ENCODE results near the gene EXOC3. TPM values are rescaled to one million over a fixed set of nuclear protein-coding genes. Genes with fewer than 3 reads are reported as not detected.

Gene EXOC3
- total RNA-seq, 2 experiments from 2014 or later: 68.2 to 71.2 TPM

- H3K27me3 Mint-ChIP-seq: no peaks in the 10 kb centered on the region
- CTCF ChIA-PET: no interaction called here
- H3K27ac Mint-ChIP-seq: no peak overlapping the region
- no peak overlapping the region for H3K4me3 Mint-ChIP-seq
- H3K9me3 Mint-ChIP-seq (ENCODE audit: low read depth): no peaks in the 10 kb centered on the region
- peaks cover 56% of the 10 kb centered on the region for H3K36me3 Mint-ChIP-seq
- no peak for ATAC-seq
- H3K4me1 Mint-ChIP-seq: peaks cover 51% of the 10 kb centered on the region
- DNase-seq: no peak
These were observed 19.1 kb downstream of the EXOC3 start for GRCh38 chr5:462051-462481.

- peaks cover 48% of the 10 kb centered on the region for H3K4me1 Mint-ChIP-seq
- DNase-seq: no peak
- H3K27me3 Mint-ChIP-seq: no peaks in the 10 kb centered on the region
- peaks cover 51% of the 10 kb centered on the region for H3K36me3 Mint-ChIP-seq
- H3K4me3 Mint-ChIP-seq: no peak overlapping the region
- H3K27ac Mint-ChIP-seq: no peak overlapping the region
- CTCF ChIA-PET: interaction anchor here (1.0 to 1.2 kb wide), 3 partner anchors 9 to 146 kb away, joined by 3 to 4 read pairs (median 4); no protein-coding TSS in a partner anchor
- no peaks in the 10 kb centered on the region for H3K9me3 Mint-ChIP-seq (ENCODE audit: low read depth)
- ATAC-seq: no peak
These were observed 20.3 kb downstream of the EXOC3 start for GRCh38 chr5:463301-463700.

- H3K9me3 Mint-ChIP-seq (ENCODE audit: low read depth): no peaks in the 10 kb centered on the region
- H3K27me3 Mint-ChIP-seq: no peaks in the 10 kb centered on the region
- H3K4me1 Mint-ChIP-seq: peaks cover 41% of the 10 kb centered on the region
These were observed 21.0 kb downstream of the EXOC3 start for GRCh38 chr5:463952-464351.

GRCh38 chr5:464446-464842 is 21.5 kb downstream of the EXOC3 start:
- no peak for ATAC-seq
- peaks cover 36% of the 10 kb centered on the region for H3K4me1 Mint-ChIP-seq
- CTCF ChIA-PET: interaction anchor here (1.2 kb wide), 1 partner anchor 17 kb away, joined by 4 read pairs; no protein-coding TSS in a partner anchor
- no peaks in the 10 kb centered on the region for H3K27me3 Mint-ChIP-seq
- H3K27ac Mint-ChIP-seq: peak overlapping the region; percentile 58
- H3K4me3 Mint-ChIP-seq: no peak overlapping the region
- DNase-seq: no peak
- H3K36me3 Mint-ChIP-seq: peaks cover 40% of the 10 kb centered on the region
- H3K9me3 Mint-ChIP-seq (ENCODE audit: low read depth): no peaks in the 10 kb centered on the region

More at GRCh38 chr5:463952-464351, 21.0 kb downstream of the EXOC3 start:
- H3K27ac Mint-ChIP-seq: peak overlapping the region; percentile 58
- peak; percentile 61 for ATAC-seq
- DNase-seq: peak; percentile 71
- CTCF ChIA-PET: interaction anchor here (1.0 to 1.2 kb wide), 3 partner anchors 10 to 147 kb away, joined by 3 to 4 read pairs (median 4); no protein-coding TSS in a partner anchor
- peaks cover 45% of the 10 kb centered on the region for H3K36me3 Mint-ChIP-seq
- no peak overlapping the region for H3K4me3 Mint-ChIP-seq

- Mint-ChIP-seq H3K9me3 (ENCODE audit: low read depth) (no peaks in the 10 kb centered on the region), H3K27ac (no peak overlapping the region), H3K4me1 (peaks cover 35% of the 10 kb centered on the region), H3K27me3 (no peaks in the 10 kb centered on the region), H3K4me3 (no peak overlapping the region), H3K36me3 (peaks cover 34% of the 10 kb centered on the region)
- CTCF ChIA-PET: interaction anchor here (1.0 kb wide), 1 partner anchor 12 kb away, joined by 4 read pairs; no protein-coding TSS in a partner anchor
- ATAC-seq (no peak), DNase-seq (no peak)
These were observed 22.0 kb downstream of the EXOC3 start for GRCh38 chr5:464843-465590.

- ATAC-seq: no peak
These were observed 22.8 kb downstream of the EXOC3 start for GRCh38 chr5:465591-466403.

GRCh38 chr5:466661-467310 is 23.8 kb downstream of the EXOC3 start:
- Mint-ChIP-seq H3K9me3 (ENCODE audit: low read depth) (no peaks in the 10 kb centered on the region), H3K36me3 (peaks cover 30% of the 10 kb centered on the region), H3K27me3 (no peaks in the 10 kb centered on the region), H3K4me3 (no peak overlapping the region), H3K27ac (no peak overlapping the region), H3K4me1 (peaks cover 42% of the 10 kb centered on the region)
- ATAC-seq (no peak), DNase-seq (no peak)
- CTCF ChIA-PET: no interaction called here

More at GRCh38 chr5:465591-466403, 22.8 kb downstream of the EXOC3 start:
- CTCF ChIA-PET: interaction anchor here (1.0 kb wide), 1 partner anchor 13 kb away, joined by 4 read pairs; no protein-coding TSS in a partner anchor
- peaks cover 29% of the 10 kb centered on the region for H3K36me3 Mint-ChIP-seq
- H3K27me3 Mint-ChIP-seq: no peaks in the 10 kb centered on the region
- peaks cover 35% of the 10 kb centered on the region for H3K4me1 Mint-ChIP-seq
- H3K27ac Mint-ChIP-seq: no peak overlapping the region
- no peak for DNase-seq
- H3K9me3 Mint-ChIP-seq (ENCODE audit: low read depth): no peaks in the 10 kb centered on the region
- no peak overlapping the region for H3K4me3 Mint-ChIP-seq

GRCh38 chr5:468401-468800 is 25.4 kb downstream of the EXOC3 start:
- no peak for ATAC-seq
- CTCF ChIA-PET: no interaction called here
- no peak overlapping the region for H3K4me3 Mint-ChIP-seq
- no peak overlapping the region for H3K27ac Mint-ChIP-seq
- DNase-seq: no peak
- H3K9me3 Mint-ChIP-seq (ENCODE audit: low read depth): no peaks in the 10 kb centered on the region
- H3K27me3 Mint-ChIP-seq: no peaks in the 10 kb centered on the region
- H3K4me1 Mint-ChIP-seq: peaks cover 33% of the 10 kb centered on the region
- H3K36me3 Mint-ChIP-seq: peaks cover 17% of the 10 kb centered on the region

- Mint-ChIP-seq H3K27ac (peak overlapping the region; percentile 19), H3K36me3 (peaks cover 11% of the 10 kb centered on the region), H3K9me3 (ENCODE audit: low read depth) (no peaks in the 10 kb centered on the region), H3K27me3 (peaks cover 2% of the 10 kb centered on the region), H3K4me1 (peaks cover 25% of the 10 kb centered on the region), H3K4me3 (no peak overlapping the region)
- ATAC-seq (no peak), DNase-seq (no peak)
- CTCF ChIA-PET: interaction anchor here (4.8 kb wide), 1 partner anchor 23 kb away, joined by 28 read pairs; no protein-coding TSS in a partner anchor
These were observed 26.9 kb downstream of the EXOC3 start for GRCh38 chr5:469752-470483.

- no peaks in the 10 kb centered on the region for H3K9me3 Mint-ChIP-seq (ENCODE audit: low read depth)
- no peak for ATAC-seq
- CTCF ChIA-PET: interaction anchor here (1.0 to 4.8 kb wide), 4 partner anchors 25 to 282 kb away, joined by 3 to 28 read pairs (median 10); no protein-coding TSS in a partner anchor
- H3K27me3 Mint-ChIP-seq: peaks cover 5% of the 10 kb centered on the region
- peaks cover 25% of the 10 kb centered on the region for H3K4me1 Mint-ChIP-seq
- no peak for DNase-seq
- H3K27ac Mint-ChIP-seq: peak overlapping the region; percentile 79
- H3K36me3 Mint-ChIP-seq: peaks cover 8% of the 10 kb centered on the region
- H3K4me3 Mint-ChIP-seq: peak overlapping the region; percentile 75
These were observed 28.2 kb downstream of the EXOC3 start for GRCh38 chr5:470961-471749.

GRCh38 chr5:471750-472058 is 28.7 kb downstream of the EXOC3 start:
- Mint-ChIP-seq H3K27me3 (peaks cover 5% of the 10 kb centered on the region), H3K27ac (peak overlapping the region; percentile 79), H3K4me3 (peak overlapping the region; percentile 75), H3K4me1 (peaks cover 25% of the 10 kb centered on the region), H3K9me3 (ENCODE audit: low read depth) (no peaks in the 10 kb centered on the region), H3K36me3 (peaks cover 5% of the 10 kb centered on the region)
- no peak for ATAC-seq
- no peak for DNase-seq
- CTCF ChIA-PET: interaction anchor here (1.0 to 4.8 kb wide), 5 partner anchors 20 to 283 kb away, joined by 3 to 28 read pairs (median 7); no protein-coding TSS in a partner anchor

All from activated CD8-positive, alpha-beta memory T cell treated with anti-CD3 and anti-CD28 coated beads, Interleukin-2, amount 10 ng/mL, durations not matched to agents 7 days and 5 days (primary cell).